ENCODE measurements around the gene SLC25A45. TPM values are rescaled to one million over a fixed set of nuclear protein-coding genes. Genes with fewer than 3 reads are reported as not detected.

The SLC25A45 gene
- polyA plus RNA-seq, 1 donor (not counting 4 experiments of a cell fraction or from before 2014, with no cell fraction given), result 0.20 TPM

DNA sequence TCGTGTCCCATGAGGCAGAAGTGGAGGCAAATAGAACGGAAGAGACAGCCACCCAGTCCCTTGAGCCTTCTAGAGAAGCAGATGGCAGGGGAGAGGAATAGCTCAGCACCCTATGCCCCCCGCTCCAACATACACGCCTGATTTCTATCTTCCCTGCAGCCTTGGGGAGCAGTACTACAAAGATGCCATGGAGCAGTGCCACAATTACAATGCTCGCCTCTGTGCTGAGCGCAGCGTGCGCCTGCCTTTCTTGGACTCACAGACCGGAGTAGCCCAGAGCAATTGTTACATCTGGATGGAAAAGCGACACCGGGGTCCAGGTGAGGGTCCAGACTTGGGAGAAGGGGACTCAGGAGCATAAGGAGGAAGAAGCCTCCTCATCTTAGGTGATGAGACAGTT lies 42.2 kb downstream of the SLC25A45 start:
- Histone ChIP-seq H3K79me2 (ENCODE audit: control insufficient read depth, insufficient read depth, low read length) (peaks cover 43% of the 10 kb centered on the region), H3K9ac (ENCODE audit: control insufficient read depth, extremely low read depth, insufficient read depth, low read length) (no peak overlapping the region), H3K4me1 (ENCODE audit: control insufficient read depth, extremely low read depth, insufficient read depth, low read length) (peaks cover 1% of the 10 kb centered on the region), H3K4me2 (ENCODE audit: control insufficient read depth, extremely low read depth, insufficient read depth, low read depth, low read length) (no peak overlapping the region), H3K4me3 (ENCODE audit: control insufficient read depth in 2 of 3, extremely low read depth in 1 of 3, insufficient read depth in 2 of 3, low read depth in 1 of 3, low read length in 3 of 3) (no peak overlapping the region), H3K27ac (ENCODE audit: control insufficient read depth, insufficient read depth, low read length) (no peak overlapping the region), H3K36me3 (ENCODE audit: control insufficient read depth in 2 of 2, extremely low read depth in 1 of 2, insufficient read depth in 2 of 2, low read length in 2 of 2) (peaks cover 29 to 39% of the 10 kb centered on the region in 2 experiments), H2AFZ (ENCODE audit: control insufficient read depth, low read length) (no peak overlapping the region), H3K9me3 (ENCODE audit: control insufficient read depth, low read depth, low read length) (no peaks in the 10 kb centered on the region), H3K9me1 (ENCODE audit: control insufficient read depth, extremely low read depth, insufficient read depth, low read length) (no peaks in the 10 kb centered on the region), H3K27me3 (ENCODE audit: control insufficient read depth, extremely low read depth, insufficient read depth, low read length) (no peaks in the 10 kb centered on the region), H4K20me1 (ENCODE audit: control insufficient read depth, extremely low read depth, insufficient read depth, low read length) (no peaks in the 10 kb centered on the region)
- FAIRE-seq (no peak), DNase-seq (ENCODE audit: low read depth, low spot score) (no peak)
- TF ChIP-seq, protein P1, sequence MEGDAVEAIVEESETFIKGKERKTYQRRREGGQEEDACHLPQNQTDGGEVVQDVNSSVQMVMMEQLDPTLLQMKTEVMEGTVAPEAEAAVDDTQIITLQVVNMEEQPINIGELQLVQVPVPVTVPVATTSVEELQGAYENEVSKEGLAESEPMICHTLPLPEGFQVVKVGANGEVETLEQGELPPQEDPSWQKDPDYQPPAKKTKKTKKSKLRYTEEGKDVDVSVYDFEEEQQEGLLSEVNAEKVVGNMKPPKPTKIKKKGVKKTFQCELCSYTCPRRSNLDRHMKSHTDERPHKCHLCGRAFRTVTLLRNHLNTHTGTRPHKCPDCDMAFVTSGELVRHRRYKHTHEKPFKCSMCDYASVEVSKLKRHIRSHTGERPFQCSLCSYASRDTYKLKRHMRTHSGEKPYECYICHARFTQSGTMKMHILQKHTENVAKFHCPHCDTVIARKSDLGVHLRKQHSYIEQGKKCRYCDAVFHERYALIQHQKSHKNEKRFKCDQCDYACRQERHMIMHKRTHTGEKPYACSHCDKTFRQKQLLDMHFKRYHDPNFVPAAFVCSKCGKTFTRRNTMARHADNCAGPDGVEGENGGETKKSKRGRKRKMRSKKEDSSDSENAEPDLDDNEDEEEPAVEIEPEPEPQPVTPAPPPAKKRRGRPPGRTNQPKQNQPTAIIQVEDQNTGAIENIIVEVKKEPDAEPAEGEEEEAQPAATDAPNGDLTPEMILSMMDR (optimal IDR thresholded peaks at IDR 0.05 in 1 of 3, IDR thresholded peaks at IDR 0.05 in 1 of 3, conservative IDR thresholded peaks at IDR 0.05 in 1 of 3; ENCODE audit: extremely low read depth in 1 of 3, insufficient read depth in 2 of 3, low read length in 3 of 3), result no peak
- no peak for TF ChIP-seq EZH2 (IDR thresholded peaks at IDR 0.05; ENCODE audit: low read length)
- dilution Hi-C loops (cut with MboI; ENCODE audit: extremely low pct_ligation_motif_present, low sequenced_read_pairs), result no loop called here

DNA sequence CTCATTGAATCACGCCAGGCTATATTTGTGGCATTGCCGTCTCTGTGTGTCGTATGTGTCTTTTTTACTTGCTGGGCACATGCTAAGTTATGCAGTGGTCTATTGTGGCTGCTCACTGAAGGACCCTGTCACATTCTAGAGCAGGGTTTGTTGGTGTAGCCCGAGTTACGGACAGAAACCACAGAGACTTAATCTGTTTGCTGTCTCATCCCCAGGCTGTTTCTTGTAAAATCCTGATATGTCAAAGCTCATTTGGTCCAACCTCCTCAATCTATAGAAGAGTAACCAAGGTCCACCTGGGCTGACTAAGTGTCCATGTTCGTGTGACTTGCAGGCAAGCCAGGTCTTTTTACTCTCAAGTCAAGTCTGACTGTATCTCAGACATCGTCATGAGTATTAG lies 43.8 kb downstream of the SLC25A45 start:
- Histone ChIP-seq H3K36me3 (ENCODE audit: control insufficient read depth in 2 of 2, extremely low read depth in 1 of 2, insufficient read depth in 2 of 2, low read length in 2 of 2) (peaks cover 17 to 24% of the 10 kb centered on the region in 2 experiments), H3K9me3 (ENCODE audit: control insufficient read depth, low read depth, low read length) (no peaks in the 10 kb centered on the region), H3K79me2 (ENCODE audit: control insufficient read depth, insufficient read depth, low read length) (peaks cover 58% of the 10 kb centered on the region), H3K4me2 (ENCODE audit: control insufficient read depth, extremely low read depth, insufficient read depth, low read depth, low read length) (no peak overlapping the region), H3K4me3 (ENCODE audit: control insufficient read depth in 2 of 3, extremely low read depth in 1 of 3, insufficient read depth in 2 of 3, low read depth in 1 of 3, low read length in 3 of 3) (no peak overlapping the region), H3K9ac (ENCODE audit: control insufficient read depth, extremely low read depth, insufficient read depth, low read length) (no peak overlapping the region), H3K27me3 (ENCODE audit: control insufficient read depth, extremely low read depth, insufficient read depth, low read length) (no peaks in the 10 kb centered on the region), H3K9me1 (ENCODE audit: control insufficient read depth, extremely low read depth, insufficient read depth, low read length) (no peaks in the 10 kb centered on the region), H2AFZ (ENCODE audit: control insufficient read depth, low read length) (no peak overlapping the region), H3K4me1 (ENCODE audit: control insufficient read depth, extremely low read depth, insufficient read depth, low read length) (peaks cover 9% of the 10 kb centered on the region), H4K20me1 (ENCODE audit: control insufficient read depth, extremely low read depth, insufficient read depth, low read length) (no peaks in the 10 kb centered on the region), H3K27ac (ENCODE audit: control insufficient read depth, insufficient read depth, low read length) (no peak overlapping the region)
- TF ChIP-seq EZH2 (IDR thresholded peaks at IDR 0.05; ENCODE audit: low read length), result no peak
- TF ChIP-seq, protein P1 (optimal IDR thresholded peaks at IDR 0.05 in 1 of 3, IDR thresholded peaks at IDR 0.05 in 1 of 3, conservative IDR thresholded peaks at IDR 0.05 in 1 of 3; ENCODE audit: extremely low read depth in 1 of 3, insufficient read depth in 2 of 3, low read length in 3 of 3), result no peak
- FAIRE-seq, result no peak
- DNase-seq (ENCODE audit: low read depth, low spot score), result no peak
- dilution Hi-C loops (cut with MboI; ENCODE audit: extremely low pct_ligation_motif_present, low sequenced_read_pairs), result no loop called here

All from keratinocyte (primary cell).